Activated CD4-positive, alpha-beta T cell treated with anti-CD3 and anti-CD28 coated beads, Interleukin-2, amount 50 U/mL, for 16 hours (primary cell): Measurements from ENCODE around the gene HIPK2.
A peak's percentile ranks its signal among the peaks of the same experiment; 100 is the strongest.

Experiments used
- DNase-seq: peaks from one replicate; pipeline ENCODE4 v3.0.0-alpha.2; 2020

HIPK2 gene

DNA sequence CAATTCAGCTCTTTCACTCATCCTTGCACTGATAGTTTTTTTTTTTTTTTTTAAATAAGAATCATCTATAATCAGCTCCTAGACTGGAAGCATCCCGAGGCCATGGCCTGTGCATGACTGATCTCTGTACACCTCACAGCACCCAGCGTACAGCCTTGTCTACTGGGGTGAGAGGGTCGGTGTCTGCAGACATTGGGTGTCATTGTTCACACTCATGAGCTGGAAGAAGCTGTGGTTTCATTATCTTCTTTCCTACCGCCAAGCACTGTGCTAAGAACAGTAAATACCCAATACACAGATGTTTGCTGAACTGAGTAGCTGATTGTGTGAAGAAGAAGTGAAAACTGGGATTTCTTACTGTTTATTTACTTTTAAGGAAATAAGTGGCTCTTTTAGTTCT, 130.7 kb downstream of the HIPK2 start:
- DNase-seq, result peak; percentile 23

DNA sequence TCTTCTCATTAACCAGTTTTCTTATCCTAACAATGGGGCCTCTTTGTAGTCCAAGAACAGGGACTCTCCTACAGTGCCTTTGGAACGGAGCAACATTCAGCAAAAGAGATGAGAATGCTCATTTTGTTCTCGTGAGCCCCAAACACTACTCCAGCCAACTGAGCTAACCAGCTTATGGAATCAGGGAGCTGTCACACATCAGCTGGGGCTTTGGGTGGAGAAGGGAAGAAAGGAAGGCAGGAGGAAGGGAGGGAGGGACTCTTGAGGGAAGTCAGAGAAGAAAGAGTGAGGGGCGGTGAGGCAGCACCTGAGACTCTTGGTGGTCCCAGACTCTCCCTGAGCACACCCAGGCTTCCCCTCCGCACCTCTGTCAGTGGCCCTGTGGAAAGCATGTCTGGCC, 131.2 kb downstream of the HIPK2 start:
- DNase-seq, result no peak

DNA sequence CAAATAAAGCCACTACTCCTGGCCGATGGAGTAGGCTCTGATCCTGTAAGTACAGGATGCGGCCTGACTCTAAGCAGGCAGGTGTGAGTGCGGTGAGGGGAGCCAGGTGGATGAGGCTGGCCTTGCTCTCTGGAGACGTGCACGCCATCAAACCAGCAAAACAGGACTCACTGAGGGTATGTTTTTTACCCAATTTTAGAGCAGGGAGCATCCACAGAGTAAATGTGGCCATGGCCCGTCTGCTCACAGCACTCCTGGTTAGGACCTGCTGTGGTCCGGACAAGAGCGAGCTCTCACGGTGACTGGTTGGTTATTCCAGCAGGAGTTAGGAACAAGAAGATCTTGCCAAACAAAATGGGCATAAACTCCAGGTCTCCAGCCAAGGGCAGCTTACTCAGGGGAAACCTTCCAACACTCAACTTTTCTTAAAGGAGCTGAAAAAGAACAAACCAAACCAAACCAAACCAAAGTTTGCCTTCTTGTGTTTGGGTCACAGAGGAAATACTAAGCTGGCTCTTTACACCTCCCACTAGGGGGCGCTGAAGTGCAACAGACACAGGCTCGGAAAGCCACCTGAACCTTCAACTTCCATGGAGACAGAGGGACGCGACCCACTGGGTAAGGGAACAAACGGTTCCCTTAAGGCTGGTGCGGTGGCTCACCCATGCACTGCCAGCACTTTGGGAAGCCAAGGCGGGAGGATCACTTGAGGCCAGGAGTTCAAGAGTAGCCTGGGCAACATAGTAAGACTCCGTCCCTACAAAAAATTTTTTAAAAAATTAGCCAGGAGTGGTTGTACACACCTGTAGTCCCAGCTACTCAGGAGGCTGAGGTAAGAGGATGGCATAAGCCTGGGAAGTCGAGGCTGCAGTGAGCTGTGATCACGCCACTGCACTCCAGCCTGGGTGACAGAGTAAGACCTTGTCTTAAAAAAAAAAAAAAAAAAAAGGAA, 131.9 kb downstream of the HIPK2 start:
- DNase-seq, result peak; percentile 86

DNA sequence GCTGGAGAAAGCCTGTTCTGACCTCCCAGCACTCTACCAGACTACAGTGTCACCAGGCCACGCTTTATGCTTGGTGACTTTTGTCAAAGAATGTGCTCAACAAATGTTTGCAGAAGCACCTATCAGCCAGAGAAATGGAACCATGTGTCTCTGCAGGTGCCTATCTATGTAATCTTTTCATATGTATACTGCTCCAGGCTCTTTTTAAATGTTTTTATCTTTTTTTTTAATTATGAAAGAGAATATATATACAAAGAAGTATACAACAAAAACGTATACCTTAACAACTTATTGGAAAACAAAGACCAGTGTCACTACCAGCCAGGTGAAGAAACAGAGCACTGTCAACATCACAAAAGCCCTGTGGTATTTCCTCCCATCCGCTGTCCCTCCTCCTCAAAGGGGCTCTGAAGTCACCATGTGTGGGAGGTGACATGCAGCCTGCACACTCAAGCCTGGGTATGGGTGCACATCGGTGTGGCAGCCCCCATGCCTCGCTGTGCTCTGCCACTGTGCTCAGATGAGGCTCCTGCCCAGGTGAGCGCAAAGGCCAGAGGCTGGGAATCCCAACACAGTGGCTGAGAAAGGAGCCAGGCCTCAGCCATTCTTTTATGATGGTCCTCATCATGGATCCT, 133.7 kb downstream of the HIPK2 start:
- no peak for DNase-seq

DNA sequence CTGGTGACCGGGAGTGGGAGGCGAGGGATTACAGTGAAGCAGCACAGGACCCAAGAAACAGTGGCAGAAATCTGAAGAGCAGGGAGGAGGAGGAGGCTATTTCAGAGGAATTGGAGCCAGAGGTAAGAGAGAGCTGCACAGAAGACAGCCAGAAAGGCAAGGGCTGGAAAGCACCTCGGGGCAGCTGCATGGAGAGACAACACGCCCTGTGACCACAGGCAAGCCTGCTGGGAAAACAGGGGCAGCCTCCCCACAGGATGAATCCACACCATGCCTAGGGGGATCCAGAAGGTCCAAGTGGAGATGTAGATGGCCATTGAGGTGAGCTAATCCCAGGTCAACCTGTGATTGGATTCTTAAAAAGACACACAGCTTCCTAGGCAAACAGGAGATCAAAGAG, 135.5 kb downstream of the HIPK2 start:
- no peak for DNase-seq

DNA sequence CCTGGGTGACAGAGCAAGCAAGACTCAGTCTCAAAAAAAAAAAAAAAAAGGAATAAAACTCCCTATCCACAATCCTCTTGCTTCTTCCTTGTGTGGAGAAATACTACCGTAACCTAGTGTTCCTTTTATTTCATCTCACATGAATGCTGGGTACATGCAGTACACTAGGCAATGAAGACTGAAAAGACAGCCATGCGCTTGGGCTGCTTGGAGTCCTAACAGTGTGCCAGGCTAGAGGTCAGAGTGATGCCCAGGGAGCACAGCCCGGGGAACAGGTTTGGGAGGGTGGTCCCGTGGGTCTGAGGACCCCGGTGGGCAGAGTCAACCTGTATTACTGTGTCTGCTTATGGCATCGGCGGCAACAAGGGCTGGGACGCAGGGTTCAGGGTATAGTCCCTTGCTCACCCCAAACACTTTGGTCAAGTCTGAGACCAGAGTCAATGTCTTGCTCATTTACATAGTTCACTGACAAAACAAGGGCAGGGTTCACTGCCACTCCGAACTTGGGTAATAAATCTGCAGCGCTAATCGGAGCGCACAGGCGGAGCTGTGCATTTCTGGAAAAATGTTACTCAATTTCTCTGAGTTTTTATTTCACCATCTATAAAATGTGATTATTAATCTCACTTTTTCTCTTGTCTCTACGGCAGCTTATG, 136.3 kb downstream of the HIPK2 start:
- DNase-seq, result no peak

DNA sequence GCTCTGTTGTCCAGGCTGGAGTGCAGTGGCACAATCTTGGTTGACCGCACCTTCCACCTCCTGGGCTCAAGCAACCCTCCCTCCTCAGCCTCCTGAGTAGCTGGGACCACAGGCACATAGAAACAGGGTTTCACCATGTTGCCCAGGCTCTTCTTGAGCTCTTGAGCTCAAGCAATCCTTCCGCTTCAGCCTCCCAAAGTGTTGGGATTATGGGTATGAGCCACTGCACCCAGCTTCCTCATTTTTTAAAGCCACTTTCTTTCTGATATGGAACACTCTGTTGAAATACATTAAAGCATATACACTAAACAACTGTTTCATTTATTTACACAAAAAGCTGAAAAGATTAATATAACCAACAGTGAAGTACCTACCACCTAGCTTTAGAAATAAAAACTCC, 137.1 kb downstream of the HIPK2 start:
- DNase-seq, result no peak

DNA sequence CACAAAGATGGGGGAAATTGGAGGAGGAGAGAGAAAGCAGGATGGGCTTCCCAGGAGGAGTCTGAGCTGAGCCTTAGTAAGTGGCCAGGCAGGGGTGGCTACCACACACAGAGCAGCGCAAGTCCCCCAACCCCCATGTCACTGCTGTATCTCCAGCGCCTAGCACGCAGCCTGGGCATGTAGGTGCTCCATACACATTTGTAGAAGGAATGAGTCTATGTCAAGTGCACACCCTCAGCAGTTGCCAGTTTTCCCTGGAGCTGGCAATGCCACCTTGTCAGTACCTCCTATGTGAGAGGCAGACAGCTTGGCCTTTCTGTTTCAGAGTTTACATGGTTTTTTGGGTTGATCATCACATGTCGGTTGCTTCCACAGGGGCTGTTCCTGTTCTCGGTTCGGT, 138.2 kb downstream of the HIPK2 start:
- DNase-seq, result no peak

DNA sequence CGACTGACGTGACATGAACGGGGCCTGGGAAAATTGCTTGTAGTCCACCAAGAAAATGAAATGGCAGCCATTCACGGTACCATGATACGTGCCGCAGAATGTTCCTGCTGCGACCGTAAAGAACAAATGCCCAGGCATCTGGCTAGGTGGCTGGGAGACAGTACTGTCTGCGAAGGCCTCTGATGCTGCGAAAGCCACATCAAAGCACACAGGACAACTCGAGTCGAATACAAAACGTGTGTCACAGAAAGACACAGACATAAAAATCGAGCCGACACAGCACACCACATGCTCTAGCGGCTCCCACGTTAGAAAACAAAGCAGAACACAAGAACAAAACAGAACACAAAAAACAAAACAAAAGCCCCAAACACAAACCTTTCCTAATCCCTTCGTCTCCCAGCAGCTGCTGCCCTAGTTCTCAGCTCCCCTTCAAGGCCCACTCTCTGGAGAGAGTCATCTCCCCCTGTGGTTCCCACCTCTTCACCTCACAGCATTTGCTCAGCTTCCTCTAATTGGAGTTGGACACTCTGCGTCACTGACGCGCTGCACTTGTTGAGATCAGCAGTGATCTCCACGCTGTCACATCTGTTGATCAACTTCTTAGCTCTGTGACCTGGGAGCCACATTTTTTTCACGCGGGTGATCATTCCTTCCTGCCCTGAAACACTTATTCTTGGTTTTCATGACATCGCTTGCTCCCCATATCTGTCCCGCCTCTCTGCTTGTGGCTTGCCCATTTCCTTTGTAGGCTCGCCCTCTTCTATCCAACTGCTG, 142.1 kb downstream of the HIPK2 start:
- peak; percentile 36 for DNase-seq

DNA sequence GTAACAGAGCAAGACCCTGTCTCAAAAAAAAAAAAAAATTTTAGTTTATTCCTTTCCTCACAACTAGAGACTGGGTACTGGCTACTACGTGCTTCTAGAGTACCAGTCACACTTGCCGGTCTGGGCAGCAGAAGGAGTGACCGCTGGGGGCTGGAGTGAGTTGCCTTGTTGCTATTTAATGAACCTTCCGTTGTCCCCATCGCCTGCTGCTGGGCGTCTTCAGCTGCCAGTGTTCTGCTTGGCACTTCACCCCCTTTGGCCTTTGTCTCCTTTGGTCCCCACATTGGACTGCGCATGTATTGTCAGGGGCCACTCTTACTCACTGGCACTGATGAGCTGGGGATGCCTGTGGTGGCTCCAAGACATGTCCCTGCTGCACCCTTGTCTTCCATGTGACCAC, 143.7 kb downstream of the HIPK2 start:
- no peak for DNase-seq

DNA sequence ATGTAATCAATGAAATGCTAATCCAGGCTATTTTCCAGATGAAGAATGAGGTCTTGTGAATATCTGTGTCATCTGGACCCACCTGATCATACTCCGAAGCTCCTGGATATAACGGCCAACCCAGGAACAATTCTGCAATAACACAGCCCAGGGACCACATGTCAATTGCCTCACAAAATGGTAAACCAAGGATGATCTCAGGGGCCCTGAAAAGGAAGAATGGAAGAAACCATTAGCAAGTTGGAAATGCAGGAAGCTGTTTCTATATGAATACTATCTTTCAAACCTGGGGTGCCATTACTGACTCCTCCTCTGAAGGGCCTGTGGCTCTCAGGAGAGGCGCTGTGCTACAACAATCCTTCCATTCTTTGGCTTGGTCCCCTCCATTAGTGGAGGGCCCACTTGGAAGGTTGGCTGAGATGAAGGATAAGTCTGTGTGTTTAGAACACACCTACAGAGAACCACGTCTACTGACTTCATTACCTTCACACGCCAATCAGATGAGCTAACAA, 146.2 kb downstream of the HIPK2 start:
- no peak for DNase-seq

DNA sequence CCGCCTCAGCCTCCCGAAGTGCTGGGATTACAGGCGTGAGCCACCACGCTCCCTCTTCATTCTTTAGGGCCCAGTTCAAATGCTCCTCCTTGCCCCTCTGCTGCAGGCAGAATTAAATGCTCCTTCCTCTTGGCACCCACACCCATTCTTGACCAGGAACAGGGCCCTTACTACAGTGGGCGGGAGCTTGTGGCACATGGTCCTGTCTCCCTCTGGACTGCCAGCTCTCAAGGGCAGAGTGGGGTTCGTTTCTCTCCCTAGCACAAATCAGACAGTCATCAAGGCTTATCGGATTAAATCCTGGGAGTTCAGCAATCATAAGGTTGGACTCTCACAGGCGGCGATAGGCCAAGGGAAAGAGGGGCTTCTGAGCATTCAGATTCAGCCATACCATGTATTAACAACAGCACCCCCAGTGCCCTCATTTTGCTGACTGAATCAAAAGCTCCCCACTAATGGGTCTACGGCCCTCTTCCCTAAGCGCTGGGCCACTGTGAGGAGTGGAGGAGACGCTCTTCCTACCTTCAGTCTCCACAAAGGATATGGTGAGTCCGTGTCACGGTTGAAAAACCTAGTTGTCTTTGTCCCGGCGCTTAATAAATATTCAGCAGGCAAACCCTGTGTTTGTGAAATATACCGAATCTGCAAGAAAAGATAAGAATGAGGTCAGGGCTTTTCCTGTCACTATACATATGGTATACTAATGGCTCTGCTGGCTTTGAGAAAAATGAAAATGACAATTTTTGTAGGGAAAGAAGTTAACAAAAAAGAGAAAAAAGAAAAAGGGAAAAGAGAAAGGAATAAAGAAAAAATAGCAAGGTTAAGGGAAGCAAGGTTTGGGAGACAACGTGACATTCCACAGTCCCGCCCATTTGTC, 146.9 kb downstream of the HIPK2 start:
- DNase-seq, result no peak

DNA sequence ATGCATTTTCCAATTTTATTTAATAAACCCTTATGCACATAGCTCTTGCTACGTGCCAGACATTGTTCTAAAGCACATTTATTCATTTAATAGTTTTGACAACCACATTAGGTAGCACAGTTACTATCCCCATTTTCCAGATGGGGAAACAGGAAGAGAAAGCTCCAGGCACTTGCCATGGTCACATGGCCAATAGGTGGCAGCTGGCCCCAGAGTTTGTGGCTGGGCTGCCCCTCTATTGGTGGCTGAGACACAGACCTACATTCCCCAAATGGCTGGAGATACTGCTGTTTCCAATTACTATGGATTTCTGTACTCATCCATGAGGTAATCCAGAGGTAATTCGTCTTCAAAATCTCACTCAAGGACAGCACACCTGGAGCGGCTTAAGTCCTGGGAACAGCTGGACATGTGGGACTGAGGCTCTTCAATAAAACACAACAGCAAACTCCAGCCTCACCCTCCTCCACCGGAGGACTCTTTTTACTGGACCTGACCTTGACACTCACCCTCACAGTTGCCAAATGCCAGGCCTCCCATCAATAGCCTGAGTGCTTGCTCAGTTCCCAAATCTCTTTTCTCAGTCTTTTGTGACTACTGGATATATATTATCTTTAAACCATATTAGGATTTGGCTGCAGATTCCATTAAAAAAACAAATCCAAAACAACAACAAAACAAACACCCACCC, 148.3 kb downstream of the HIPK2 start:
- DNase-seq, result no peak

DNA sequence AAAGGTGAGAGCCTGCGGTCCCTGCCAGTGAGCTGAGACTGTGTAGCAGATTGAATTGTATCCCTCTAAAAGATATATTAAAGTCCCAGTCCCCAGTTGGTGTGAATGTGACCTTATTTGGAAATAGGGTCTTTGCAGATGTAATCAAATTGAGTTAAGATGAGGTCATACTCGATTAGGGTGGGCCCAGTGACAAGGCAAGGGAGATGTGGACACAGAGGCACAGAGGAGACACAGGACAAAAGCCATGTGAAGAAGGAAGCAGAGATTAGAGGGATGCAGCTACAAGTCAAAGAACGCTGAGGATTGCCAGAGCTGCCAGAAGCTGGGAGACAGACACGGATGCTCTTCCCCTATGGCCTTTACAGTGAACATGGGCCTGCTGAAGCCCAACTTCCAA, 150.0 kb downstream of the HIPK2 start:
- no peak for DNase-seq

DNA sequence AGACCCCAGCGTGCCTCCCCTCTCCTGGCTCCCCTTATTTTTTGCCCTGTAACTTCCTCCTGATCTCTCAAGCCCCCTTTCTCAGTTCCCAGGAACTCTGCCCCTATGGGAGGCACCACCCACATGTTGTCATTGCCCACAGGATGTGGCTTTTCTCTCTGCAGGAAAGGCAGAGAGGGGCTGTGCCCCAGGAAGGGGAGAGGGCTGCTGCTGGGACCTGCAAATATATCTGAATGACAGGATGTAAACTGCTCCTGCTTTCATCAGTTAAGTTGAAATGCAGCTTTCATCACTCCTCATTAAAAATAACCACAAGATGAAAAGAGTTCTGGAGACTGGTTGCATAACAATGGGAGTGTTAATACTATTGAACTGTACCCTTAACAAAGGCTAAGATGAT, 151.0 kb downstream of the HIPK2 start:
- DNase-seq, result peak; percentile 32

DNA sequence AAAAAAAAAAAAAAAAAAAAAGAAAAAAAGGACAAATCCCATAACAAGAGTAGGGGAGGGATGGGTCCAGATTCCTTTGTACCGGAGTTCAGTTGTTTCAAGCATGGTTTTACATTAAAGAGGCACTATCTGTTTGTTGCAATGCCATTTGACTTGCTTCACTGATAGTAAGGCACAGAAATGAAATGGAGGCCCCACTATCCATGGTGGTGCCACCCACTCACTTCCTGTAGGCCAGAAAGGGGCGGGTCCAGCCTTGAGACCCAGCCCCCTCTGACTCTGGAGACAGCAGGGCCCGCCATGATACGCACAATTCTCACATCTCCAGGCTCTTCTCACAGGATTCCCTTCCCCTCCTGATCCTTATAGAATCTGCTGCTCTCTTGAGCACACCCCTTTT, 154.3 kb downstream of the HIPK2 start:
- no peak for DNase-seq

DNA sequence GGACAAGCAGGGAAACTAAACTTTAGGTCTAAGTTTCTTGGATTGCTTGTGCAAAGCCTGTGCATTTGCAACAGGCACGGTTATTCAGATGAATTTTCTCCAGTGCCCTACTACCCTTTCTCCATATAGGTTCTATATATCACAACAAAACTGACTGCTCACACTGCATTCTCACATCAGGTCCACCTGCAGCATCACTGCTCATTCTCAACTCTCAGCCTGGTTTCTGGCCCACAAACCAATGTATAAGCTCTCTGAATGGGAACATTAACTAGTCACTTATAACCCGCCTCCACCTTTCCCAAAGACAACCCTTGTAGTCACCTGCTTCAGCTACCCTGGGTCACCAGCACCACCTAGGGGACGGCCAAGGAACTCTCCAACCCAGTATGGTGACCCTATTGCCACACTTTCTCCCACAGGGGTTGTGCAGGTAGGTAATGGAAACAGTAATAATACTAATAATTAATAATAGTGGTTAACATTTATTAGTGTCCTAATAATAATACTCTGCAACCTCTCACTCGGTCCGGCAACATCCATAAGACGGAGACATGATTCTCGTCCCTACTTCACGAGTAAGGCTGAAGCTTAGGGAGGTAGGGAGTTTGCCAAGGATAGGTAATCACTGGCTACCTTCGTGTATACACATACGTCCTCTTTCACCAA, 157.0 kb downstream of the HIPK2 start:
- peak; percentile 59 for DNase-seq

DNA sequence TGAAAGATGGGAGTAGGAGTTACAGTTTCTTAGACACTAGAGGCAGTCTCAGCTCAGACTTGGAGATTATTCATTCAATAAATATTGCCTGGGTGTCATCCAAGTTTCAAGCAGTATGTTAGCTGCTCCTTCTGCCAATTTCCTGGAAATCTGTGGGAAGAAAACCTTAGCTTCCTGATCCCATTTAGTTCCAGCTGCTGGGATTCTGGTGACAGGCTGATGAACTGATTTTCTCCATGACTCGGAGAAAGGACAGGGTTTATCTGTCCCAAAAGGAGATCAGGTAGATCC, 158.5 kb downstream of the HIPK2 start:
- DNase-seq, result no peak

DNA sequence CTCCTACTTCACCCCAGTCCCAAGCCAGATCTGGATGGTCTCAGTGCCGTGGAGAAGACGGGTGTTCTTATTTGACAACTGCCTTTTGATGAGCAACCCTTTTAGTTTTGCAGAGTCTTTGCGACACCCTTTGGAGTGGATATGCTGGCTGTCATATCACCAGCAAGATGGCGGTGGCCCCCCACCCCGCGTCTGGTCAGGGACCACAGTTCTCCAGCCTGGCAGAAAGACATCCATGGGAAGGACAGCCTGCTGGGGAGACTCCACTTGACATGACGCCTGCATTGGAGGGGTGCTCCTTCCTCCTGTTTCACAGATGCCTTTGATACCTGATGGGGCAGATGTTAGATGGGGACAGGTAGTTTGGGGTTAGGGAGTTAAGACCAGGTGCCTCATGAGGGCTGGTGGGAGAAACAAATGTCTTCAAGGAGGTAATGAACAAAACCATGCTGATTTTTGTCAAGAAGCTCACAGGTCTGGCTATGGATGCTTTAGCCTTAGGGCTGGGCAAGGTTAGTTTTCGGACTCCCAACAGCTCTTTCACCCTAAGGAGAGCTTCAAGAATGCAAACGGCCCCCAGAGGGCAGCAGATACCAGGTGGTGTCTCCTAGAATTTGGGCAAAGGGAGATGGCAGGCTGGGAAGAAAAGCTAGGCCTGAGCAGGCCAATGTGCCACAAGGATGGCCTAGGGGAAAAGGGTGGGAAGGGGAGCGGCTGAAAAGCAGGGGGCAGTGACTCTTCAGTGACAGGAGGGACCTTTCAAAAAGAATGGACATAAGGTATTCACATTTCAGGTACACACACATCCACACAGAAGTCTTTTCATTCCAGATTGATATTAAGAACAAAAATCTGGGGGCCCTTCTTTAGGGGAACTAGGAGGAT, 159.1 kb downstream of the HIPK2 start:
- DNase-seq, result peak; percentile 40

DNA sequence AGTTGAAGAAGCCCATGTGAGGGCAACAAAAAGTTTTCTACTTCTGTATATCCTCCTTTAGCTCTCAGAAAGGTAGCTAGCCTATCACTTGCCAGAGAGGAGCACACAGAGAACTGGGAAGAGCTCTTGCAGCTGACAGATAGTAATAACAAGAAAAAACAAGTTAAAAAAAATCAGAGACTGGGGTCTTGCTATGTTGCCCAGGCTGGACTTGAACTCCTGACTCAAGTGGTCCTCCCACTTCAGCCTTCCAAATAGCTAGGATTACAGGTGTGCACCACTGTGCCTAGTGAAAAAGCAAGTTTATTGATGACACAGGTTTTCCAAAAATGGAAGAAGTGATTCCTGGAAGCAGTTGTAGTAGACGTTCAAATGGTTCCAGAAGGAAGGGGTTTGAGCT, 160.7 kb downstream of the HIPK2 start:
- no peak for DNase-seq
